Measurements from ENCODE around the gene ITPR1.
A peak's percentile ranks its signal among the peaks of the same experiment; 100 is the strongest.
"Not testable (repeated sequence)": the region's sequence is repeated elsewhere in the genome, so short reads cannot be mapped to it uniquely, and the experiment has no call there.

ITPR1 gene

DNA sequence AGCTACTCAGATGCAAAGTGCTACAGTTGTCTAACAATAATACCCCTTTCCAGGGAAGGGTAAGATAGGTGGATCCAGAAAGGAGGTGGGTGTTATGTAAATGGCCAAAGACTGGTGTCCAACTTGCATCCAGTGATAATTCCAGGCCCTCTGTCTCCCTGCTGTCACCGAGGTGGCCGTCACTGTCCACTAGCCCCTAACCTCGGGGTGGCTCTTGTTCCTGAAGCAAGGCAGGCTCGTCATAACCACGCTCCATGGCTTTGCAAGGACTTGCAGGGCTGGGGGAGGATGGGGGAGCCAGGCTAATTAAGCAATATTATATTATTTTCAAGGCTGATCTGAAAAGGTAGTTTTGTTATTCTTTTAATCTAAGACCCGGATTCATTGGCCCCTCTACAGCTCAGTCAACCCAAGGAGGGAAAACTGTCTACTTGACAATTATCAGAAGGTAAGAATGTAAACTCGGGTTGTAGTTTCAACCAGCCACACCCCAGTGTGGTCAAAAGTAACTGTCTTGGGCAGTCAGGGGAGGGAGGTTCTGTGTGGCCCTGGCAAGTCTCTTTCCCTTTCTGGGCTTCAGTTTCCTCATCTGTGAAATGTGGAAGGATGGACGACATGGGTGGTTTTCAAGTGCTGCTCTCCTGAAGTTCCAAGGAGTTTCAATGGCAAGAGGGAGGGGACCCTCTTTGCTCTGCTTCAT, 266.0 kb downstream of the ITPR1 start:
- DNase-seq (ENCODE audit: low read depth) = no peak

GRCh38 chr3:4759689-4760312, 266.7 kb downstream of the ITPR1 start:
- DNase-seq (ENCODE audit: low read depth) = no peak

DNA sequence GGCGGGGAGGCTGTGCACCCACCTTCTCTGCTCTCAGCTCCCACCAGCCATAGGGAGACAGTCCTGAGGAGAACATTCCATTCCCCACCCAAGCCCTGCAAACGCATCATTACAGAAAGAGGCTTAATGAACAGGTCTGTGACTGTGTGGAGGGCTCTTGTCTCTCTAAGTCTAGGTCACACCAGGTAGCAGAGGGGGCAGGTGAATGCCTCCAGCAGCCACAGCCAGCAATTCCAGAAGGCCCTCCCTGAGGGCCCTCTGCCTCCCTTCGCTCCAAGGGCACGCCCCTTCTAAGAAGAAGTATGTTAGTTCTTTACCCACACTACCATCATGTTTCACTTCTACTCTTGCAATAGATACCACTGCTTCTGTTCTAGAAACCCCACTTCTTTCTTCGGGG, 268.6 kb downstream of the ITPR1 start:
- no peak for DNase-seq (ENCODE audit: low read depth)

DNA sequence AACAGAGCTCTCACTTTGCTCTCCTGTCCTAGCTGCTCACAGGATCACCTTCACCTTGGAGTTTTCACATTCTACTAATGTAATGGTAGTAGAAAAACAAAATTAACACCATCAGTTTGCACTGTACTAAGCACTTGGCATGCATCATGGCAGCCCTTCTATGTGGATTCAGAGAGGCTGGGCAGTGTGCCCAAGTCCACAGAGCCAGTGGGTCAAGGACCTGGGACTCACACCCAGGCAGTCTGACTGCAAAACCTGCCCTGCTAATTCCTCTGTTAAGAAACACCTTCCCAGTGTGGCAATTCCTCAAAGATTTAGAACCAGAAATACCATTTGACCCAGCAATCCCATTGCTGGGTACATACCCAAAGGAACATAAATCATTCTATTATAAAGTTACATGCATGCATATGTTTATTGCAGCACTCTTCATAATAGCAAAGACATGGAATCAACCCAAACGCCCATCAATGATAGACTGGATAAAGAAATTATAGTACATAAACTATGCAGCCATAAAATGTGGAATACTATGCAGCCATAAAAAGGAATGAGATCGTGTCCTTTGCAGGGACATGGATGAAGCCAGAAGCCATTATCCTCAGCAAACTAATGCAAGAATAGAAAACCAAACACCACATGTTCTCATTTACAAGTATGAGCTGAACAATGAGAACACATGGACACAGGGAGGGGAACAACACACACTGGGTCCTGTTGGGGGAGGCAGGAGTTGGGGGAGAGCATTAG, 269.5 kb downstream of the ITPR1 start:
- not testable (repeated sequence) for DNase-seq (ENCODE audit: low read depth)

GRCh38 chr3:4763604-4764247, 270.6 kb downstream of the ITPR1 start:
- DNase-seq (ENCODE audit: low read depth) = no peak

GRCh38 chr3:4765212-4765611, 272.1 kb downstream of the ITPR1 start:
- DNase-seq (ENCODE audit: low read depth) = no peak

DNA sequence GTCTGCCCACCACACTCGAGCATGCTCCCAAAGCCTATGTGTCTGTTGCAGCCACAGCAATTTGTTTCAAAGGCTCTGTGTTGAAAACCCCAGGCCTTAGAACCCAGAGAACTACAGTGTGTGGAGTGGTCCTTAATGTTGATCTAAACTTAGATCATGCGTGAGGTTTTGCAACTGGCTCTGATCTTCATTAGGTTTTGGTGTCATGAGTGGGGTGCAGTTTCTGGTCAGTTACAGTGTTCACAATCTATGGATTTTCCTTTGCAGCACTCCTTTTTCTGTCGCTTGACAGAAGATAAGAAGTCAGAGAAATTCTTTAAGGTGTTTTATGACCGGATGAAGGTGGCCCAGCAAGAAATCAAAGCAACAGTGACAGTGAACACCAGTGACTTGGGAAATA, 273.1 kb downstream of the ITPR1 start:
- DNase-seq (ENCODE audit: low read depth) = no peak

DNA sequence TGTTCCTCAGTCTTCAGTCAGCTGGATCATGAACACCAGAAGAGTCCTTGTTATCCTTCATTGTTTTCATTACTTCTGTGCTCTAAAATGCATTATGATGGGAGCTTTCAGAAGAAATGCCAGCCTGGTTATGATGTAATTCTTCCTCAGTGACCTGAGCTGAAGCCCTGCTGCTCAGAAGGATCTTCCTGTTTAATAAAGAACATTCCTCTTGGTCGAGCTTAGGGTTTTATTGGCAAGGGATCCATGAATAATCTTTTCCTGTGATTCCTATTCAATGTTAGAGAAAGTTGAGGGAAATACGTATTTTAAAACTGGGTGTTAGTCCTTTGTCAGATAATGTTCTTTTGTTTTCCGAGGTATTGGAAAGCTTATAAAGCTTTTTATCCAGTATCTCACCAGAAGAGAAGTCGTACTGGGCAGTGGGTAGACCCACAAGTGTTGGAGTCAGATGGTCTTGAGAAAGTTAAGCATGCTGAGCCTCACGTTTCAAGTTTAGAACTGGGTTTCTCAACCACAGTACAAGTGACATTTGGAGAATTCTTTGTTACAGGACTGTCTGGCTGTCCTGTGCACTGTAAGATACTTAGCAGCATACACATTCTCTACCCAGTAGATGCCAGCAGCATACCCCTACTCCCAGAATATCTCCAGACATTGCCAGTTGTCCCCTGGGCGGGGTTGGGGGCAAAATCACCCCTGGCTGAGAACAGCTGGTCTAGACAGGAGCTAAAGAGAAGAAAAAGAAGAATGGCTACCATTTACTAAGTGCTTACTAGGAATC, 273.8 kb downstream of the ITPR1 start:
- DNase-seq (ENCODE audit: low read depth) = no peak

- DNase-seq (ENCODE audit: low read depth) = no peak
Observed at GRCh38 chr3:4768021-4768420, 274.9 kb downstream of the ITPR1 start.

DNA sequence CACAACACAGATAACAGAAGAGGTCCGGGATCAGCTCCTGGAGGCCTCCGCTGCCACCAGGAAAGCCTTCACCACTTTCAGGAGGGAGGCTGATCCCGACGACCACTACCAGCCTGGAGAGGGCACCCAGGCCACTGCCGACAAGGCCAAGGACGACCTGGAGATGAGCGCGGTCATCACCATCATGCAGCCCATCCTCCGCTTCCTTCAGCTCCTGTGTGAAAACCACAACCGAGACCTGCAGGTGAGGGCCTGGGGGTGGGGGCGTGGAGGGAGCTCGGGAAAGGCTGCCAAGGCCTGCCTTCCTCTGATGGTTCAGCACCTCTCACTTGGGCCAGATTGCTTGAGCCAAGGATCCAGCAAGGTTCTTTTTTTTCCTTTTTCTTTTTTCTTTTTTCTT, 275.4 kb downstream of the ITPR1 start:
- DNase-seq (ENCODE audit: low read depth) = no peak

DNA sequence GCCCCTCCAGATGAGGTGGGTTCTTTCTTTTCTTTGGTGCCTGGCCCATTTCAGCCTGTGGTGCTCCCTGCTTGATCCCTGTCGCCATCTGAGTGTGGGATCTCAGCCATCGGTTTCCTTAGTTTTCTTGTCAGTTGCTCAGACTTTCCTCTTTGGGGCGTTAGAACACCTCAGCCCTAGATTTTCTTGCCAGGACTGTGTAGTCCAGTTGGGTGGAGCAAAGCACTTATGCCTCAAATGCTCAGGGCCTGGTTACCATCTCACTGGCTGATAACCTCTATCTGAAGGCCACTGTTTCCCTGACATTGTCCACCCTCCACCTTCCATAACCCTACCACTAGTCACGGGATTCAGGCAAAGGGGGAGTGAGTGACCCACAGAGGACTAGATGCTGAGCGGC, 277.4 kb downstream of the ITPR1 start:
- DNase-seq (ENCODE audit: low read depth) = no peak

DNA sequence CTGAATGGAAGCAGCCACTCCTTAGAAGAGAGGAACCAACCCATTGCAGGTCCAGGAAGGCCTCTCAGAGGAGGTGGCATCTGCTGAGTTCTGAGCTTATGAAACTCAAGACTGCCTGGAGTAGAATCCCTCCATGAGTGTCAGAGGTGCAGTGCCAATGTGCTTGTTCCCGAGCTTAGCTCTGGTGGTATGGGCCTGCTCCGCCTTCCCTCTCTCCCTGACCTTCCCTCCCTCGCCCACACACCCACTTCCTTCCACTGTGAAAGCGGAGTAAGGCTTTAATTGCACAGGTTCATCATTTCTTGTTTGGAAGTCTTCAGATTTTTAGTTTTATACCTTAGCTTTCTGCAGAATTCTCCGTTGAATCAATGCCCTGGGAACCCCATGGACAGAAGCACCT, 278.1 kb downstream of the ITPR1 start:
- no peak for DNase-seq (ENCODE audit: low read depth)

GRCh38 chr3:4772171-4772804, 279.1 kb downstream of the ITPR1 start:
- DNase-seq (ENCODE audit: low read depth) = peak; percentile 67

- no peak for DNase-seq (ENCODE audit: low read depth)
Observed at GRCh38 chr3:4772858-4773257, 279.7 kb downstream of the ITPR1 start.

DNA sequence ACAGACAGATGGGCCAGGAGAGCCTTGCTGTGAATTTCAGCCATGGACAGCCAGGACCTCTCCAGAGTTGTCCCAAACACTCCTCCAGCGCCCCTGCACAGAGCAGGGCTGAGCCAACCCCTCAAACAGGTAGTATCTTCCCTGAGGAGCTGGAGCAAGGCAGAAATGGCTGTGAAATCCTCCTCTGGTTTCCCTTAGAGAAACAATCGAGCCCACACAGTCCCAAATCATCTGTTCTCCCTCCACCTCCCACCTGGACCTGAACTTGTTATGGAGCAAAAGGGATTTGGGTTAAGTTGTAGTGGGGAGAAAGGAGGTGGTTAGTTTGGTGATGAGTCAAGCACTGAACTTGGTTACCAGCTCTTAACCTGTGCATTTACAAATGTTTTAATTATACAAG, 280.4 kb downstream of the ITPR1 start:
- DNase-seq (ENCODE audit: low read depth) = no peak

GRCh38 chr3:4774531-4774930, 281.4 kb downstream of the ITPR1 start:
- no peak for DNase-seq (ENCODE audit: low read depth)

DNA sequence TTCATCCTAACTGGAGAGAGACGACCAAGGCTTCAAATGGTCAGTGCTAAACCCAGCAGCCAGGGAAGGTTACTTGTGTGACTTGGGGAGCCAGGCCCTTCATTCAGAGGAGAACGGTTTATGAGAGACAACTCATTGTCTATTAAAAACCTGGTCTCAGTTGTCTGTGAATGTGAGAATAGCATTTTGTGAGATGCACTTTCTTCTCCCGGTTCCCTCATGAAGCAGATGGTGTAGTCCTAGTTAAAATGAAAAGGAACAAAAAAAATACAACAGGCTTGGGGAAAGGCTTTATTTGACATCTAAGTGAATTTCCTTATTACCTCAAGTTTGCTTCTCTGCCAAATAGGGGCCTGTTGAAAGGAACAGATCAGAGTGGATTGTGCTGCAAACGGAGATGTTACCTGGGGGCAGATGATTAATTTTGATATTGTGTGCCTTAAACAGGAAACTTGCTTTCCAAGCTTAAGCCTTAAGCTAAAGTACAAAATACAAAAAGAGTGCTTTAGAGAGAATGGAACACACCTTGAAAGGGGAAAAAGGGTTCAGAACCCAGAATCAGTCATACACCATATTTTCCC, 283.3 kb downstream of the ITPR1 start:
- DNase-seq (ENCODE audit: low read depth) = no peak

DNA sequence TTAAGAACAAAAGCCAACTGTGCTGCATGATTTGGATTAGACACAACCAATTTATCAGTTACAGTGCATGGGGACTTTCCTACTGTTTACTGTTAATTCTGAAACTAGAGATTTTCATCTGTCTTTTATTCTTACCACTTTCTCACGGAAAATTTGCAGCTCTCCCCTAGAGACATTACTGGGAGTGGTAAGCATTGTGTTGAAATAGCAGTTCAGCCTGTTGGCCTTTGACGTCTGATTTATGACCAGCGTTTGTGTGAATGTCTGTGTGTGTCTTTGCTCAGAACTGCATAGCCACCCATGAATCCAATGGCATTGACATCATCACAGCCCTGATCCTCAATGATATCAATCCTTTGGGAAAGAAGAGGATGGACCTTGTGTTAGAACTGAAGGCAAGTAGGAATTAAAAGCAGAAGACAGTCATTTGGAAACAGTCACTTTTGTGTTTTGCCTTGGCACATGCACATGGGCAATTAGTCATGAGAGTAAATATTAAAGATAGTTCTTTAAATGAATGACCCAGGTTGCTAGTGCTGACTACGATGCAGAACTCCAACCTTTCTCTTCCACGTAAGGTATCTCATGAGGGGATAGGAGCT, 283.9 kb downstream of the ITPR1 start:
- DNase-seq (ENCODE audit: low read depth) = peak; percentile 50

DNA sequence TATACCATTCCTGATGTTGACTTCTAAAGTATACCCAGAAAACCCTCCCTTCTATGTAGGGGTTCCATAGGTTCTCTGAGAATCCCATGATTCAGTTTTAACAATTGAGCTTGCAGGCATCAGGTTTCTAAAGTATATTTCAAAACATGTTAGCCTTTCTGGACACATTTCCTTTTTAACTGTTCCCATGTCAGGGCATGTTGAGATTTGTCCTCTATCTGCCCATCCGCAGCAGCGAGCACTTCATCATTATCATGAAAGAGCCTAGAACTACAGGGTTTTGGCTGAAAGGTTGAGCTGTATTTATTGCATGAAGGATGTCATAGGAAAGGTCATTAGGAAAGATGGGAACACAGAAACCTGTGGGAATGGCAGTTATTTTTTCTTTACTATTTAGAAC, 285.0 kb downstream of the ITPR1 start:
- no peak for DNase-seq (ENCODE audit: low read depth)

DNA sequence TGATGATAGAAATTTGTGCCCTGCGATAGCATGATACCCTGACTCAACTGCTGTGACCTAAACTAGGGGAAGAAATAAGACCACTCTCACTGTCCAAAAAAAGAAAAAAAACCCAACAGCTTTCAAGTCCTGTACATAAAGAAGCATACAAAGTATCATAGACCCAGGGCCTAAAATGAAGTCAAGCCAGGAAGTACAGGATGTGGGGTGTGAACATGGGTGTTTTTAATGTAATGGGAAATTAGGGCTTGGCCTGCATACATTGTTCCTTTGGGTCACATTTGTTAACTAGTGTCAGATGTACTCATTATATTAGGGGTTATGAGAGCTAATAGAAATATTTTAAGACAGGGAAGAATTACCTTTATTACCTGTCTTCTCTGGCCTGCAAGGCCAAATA, 285.6 kb downstream of the ITPR1 start:
- DNase-seq (ENCODE audit: low read depth) = no peak

GRCh38 chr3:4780545-4780957, 287.4 kb downstream of the ITPR1 start:
- no peak for DNase-seq (ENCODE audit: low read depth)

Measured in fibroblast of gingiva (primary cell).